SK-N-DZ (cell line): ENCODE measurements around the gene TBXAS1.

Experiments
- DNase-seq: peaks from one replicate; pipeline ENCODE4 v3.0.0-alpha.2; 2015; ENCODE audit warnings: low spot score

TBXAS1 gene

GRCh38 chr7:139976838-139977656 lies 148.0 kb downstream of the TBXAS1 start:
- no peak for DNase-seq

- DNase-seq: no peak
These were observed 152.4 kb downstream of the TBXAS1 start for GRCh38 chr7:139981511-139981895.

- DNase-seq: no peak
These were observed 154.2 kb downstream of the TBXAS1 start for GRCh38 chr7:139982927-139983920.

GRCh38 chr7:139984642-139985539 lies 155.8 kb downstream of the TBXAS1 start:
- DNase-seq: no peak

GRCh38 chr7:139985811-139986210 lies 156.7 kb downstream of the TBXAS1 start:
- DNase-seq: no peak

- no peak for DNase-seq
These were observed 158.8 kb downstream of the TBXAS1 start for GRCh38 chr7:139987691-139988516.

GRCh38 chr7:139989366-139990141 lies 160.5 kb downstream of the TBXAS1 start:
- DNase-seq: no peak

GRCh38 chr7:139990142-139990535 lies 161.1 kb downstream of the TBXAS1 start:
- no peak for DNase-seq

- DNase-seq: no peak
These were observed 161.7 kb downstream of the TBXAS1 start for GRCh38 chr7:139990571-139991268.

GRCh38 chr7:139991269-139991666 lies 162.2 kb downstream of the TBXAS1 start:
- DNase-seq: no peak

GRCh38 chr7:139991911-139992310 lies 162.8 kb downstream of the TBXAS1 start:
- DNase-seq: no peak

GRCh38 chr7:139992353-139993044 lies 163.4 kb downstream of the TBXAS1 start:
- peak; percentile 64 for DNase-seq

GRCh38 chr7:139993169-139993568 lies 164.1 kb downstream of the TBXAS1 start:
- DNase-seq: no peak

GRCh38 chr7:139993592-139993991 lies 164.5 kb downstream of the TBXAS1 start:
- DNase-seq: no peak

GRCh38 chr7:139994356-139994755 lies 165.3 kb downstream of the TBXAS1 start:
- no peak for DNase-seq

- DNase-seq: no peak
These were observed 166.2 kb downstream of the TBXAS1 start for GRCh38 chr7:139995017-139995915.

- no peak for DNase-seq
These were observed 169.5 kb downstream of the TBXAS1 start for GRCh38 chr7:139998572-139998971.
